ENCODE data around the gene PIGQ. TPM values are rescaled to one million over a fixed set of nuclear protein-coding genes. Genes with fewer than 3 reads are reported as not detected.
"Not testable (repeated sequence)": the region's sequence is repeated elsewhere in the genome, so short reads cannot be mapped to it uniquely, and the experiment has no call there.

Gene PIGQ
- total RNA-seq, 1 donor from 2014 or later, result 25.4 TPM

GRCh38 chr16:588889-589657, 19.3 kb downstream of the PIGQ start:
- peak; percentile 97 for DNase-seq

DNA sequence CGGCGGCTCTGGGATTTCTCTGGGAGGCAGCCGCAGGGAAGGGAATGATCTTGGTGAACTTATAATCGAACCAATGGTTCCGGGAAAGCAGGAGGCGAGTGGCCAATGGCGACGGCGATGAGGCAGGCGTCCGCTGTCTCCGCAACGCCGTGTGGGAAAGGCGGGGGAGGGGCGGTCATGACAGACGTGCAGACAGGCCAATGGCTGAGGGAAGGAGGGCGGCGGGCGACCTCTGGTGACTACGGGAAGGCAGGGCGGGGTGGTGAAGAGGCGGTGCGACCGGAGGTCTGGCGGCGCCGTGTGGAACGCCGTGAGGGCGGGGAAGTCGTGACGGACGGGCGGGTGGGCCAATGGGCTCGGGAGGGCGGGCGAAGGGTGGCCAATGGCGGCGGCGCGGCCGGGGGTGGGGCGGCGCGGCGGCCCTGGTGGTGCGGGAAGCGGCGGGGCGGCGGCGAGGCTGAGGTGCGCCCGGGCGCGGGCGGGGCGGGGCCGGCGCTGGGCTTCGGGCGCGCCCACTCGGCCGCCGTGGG, 20.0 kb downstream of the PIGQ start, which contains the start of gene RAB40C:
RAB40C (plus strand) TSS at position 409 of the 530 bp plus-strand sequence. CDS start 226 bp downstream, outside the sequence.
- peak; percentile 99 for DNase-seq

DNA sequence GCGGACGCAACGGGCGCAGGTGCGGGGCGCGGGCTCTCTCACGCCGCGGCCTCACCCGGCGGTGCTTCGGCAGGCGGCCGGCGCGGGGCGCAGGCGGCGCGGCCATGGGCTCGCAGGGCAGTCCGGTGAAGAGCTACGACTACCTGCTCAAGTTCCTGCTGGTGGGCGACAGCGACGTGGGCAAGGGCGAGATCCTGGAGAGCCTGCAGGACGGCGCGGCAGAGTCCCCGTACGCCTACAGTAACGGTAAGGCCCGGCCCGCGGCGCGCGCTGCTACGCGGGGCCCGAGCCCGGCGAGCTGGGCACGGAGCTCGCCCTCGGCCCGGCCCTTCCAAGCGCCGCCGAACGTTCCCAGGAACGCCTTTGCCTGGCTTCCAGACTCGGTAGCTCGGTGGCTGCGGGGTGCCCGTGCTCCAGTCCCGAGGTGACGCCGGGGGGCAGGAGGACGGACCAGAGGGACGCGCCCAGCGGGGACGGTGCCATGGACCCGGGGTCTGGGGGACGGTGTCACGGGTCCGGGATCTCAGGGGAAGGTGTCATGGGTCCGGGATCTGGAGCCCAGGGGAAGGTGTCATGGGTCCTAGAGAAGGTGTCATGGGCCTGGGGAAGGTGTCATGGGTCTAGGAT, 20.5 kb downstream of the PIGQ start:
- DNase-seq, result peak; percentile 67

- no peak for DNase-seq
Measured at GRCh38 chr16:590815-591200, 21.0 kb downstream of the PIGQ start.

- no peak for DNase-seq
Measured at GRCh38 chr16:591231-591630, 21.5 kb downstream of the PIGQ start.

- DNase-seq, result no peak
Measured at GRCh38 chr16:591892-592517, 22.2 kb downstream of the PIGQ start.

DNA sequence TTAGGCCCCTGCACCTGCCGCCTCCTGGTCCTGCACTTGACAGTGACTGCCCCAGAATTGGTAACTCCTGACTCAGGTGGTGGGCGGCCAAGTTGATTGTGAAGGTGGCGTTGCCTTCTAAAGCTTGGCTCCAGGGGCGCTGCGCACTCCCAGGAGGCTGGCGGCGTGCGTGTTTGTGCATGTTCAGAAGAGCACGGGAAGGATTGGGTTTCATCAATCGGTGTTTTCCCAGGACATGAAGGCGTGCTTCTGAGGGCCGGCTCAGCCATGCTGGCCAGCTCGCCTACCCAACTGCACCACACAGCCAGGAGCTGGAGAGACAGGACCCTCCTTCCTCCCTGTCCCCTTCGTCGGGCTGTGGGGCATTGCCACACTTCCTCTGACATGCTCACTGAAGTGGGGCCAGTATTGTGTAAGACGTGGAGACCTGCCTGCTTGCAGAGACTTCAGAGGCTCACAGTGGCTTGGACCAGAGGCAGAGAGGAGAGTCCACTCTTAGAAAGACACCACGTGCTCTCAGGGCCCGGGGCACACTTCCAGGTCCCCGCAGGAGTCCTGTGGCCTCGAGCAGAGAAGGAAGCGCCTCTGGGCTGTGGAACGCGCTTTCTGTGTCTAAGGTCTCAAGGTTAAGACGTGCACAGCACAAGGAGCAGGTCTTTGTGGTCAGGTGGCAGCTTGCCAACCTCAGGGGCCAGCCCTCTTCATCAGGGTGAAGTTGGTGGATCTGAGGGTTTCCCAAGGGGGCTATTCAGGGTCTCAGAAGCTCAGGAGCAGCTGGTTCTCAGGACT, 22.9 kb downstream of the PIGQ start:
- DNase-seq, result no peak

- no peak for DNase-seq
Measured at GRCh38 chr16:593406-593805, 23.6 kb downstream of the PIGQ start.

DNA sequence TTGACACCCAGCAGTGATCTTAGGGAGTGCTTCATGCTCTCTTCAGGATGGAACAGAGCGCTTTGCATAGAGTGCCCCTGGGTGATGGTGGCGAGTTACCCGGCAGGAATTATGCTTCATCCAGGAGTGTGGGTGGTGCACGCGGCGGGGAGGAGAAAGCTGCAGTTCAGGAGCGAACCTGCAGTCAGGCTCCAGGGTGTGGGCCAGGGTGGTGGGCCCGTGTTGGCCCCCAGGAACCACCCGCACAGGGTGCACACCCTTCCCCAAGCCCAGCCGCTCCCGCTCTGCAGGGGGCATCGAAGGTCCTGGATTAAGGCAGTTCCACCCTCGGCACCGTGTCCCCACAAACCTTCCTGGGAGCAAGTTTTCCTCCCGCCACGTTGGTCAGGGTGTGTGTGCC, 24.0 kb downstream of the PIGQ start:
- no peak for DNase-seq

GRCh38 chr16:595094-595528, 25.3 kb downstream of the PIGQ start:
- no peak for DNase-seq

GRCh38 chr16:595942-596735, 26.4 kb downstream of the PIGQ start:
- DNase-seq, result no peak

- DNase-seq, result no peak
Measured at GRCh38 chr16:596736-597060, 26.9 kb downstream of the PIGQ start.

DNA sequence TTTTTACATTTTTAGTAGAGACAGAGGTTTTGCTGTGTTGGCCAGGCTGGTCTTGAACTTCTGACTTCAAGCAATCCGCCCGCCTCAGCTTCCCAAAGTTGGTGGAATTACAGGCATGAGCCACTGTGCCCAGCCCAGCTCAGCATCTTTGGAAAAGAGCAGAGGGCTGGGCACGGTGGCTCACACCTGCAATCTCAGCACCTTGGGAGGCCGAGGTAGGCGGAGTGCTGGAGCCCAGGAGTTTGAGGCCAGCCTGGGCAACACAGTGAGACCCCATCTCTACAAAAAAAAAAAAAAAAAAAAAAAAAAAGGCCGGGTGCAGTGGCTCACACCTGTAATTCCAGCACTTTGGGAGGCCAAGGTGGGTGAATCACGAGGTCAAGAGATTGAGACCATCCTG, 27.9 kb downstream of the PIGQ start:
- not testable (repeated sequence) for DNase-seq

- no peak for DNase-seq
Measured at GRCh38 chr16:598823-599739, 29.3 kb downstream of the PIGQ start.

- peak; percentile 38 for DNase-seq
Measured at GRCh38 chr16:600781-601180, 31.0 kb downstream of the PIGQ start.

- DNase-seq, result no peak
Measured at GRCh38 chr16:603933-604332, 34.2 kb downstream of the PIGQ start.

DNA sequence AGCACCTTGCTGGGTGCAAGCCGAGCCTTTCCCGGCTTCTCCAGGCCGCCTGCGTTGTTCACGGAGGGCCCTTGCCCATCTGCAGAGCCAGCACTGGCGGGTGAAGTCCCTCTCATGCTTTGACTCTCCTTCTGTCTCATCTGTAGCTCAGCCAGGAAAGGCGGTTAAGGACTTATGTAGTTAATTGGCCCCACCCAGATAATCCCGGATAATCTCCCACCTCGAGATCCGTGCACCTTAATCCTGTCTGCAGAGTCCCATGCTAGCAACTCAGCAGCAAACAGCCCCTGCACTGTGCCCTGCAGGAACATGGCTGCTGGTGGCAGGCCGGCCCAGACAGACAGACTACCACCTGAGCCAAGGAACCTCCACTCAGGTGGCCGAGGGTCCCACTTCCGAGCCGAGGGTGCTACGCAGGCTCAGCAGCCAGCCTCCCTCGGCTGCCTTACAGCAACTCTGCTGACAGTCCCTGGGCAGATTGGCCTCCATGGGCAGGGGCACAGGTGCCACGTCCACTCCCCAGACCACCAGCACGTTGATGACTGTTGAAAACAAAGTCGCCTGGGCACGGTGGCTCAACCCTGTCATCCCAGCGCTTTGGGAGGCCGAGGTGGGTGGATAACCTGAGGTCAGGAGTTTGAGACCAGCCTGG, 37.0 kb downstream of the PIGQ start:
- no peak for DNase-seq

GRCh38 chr16:608019-608418, 38.3 kb downstream of the PIGQ start:
- no peak for DNase-seq

- no peak for DNase-seq
Measured at GRCh38 chr16:609316-609715, 39.5 kb downstream of the PIGQ start.

DNA sequence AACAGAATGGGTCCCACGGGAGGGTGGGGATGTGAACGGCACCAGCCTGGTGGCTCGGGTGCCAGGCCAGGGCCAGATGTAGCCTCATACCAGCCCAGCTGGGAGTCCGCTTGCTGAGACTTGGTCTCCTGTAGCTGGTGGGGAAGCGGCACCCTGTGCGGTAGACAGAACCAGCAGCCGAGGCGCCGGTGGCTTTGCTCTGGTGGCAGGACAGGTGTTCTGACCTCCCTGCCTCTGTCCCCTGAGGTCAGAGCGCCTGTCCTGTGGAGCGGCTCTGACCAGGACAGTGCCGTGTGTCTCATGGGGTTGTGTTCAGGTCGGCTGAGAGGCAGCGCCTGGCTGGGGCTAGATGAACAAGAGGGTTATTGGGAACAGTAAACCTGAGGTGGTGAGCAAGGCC, 40.2 kb downstream of the PIGQ start:
- no peak for DNase-seq

Data from dermis blood vessel endothelial cell (primary cell).